Caco-2 (cell line): Measurements from ENCODE around the gene TSBP1. TPM values are rescaled to one million over a fixed set of nuclear protein-coding genes. Genes with fewer than 3 reads are reported as not detected.

Experiments used
- BruUV-seq: library from RNA; stranded (reverse); fragments of 400-500 nt; replicated peaks from 2 replicates; lab custom pipeline; 2021; lab: Mats Ljungman, UMichigan
- CTCF ChIA-PET: fragments of 300-600 bp; sonication (Branson Sonifier 250); formaldehyde crosslinking; loops from one replicate; lab custom pipeline; 2022; ENCODE audit warnings: antibody characterized with exemption; lab: Charles Lee
- POLR2A ChIA-PET: fragments of 300-600 bp; sonication (Branson Sonifier 250); formaldehyde crosslinking; loops from one replicate; lab custom pipeline; 2022; ENCODE audit warnings: antibody characterized with exemption; lab: Charles Lee
- DNase-seq, 2 experiments: peaks; one replicate each; pipeline versions ENCODE4 v3.0.0 to v3.0.0-alpha.2; 2020 to 2022
- H3K27me3 ChIP-seq: replicated peaks from 2 replicates; pipeline ENCODE4 v1.6.0; 2011; ENCODE audit warnings: low read length; ENCODE audit not compliant: control insufficient read depth, insufficient read depth
- H3K36me3 ChIP-seq: 2 replicates; pipeline ENCODE4 v1.5.1; 2011; ENCODE audit warnings: low read length; ENCODE audit not compliant: control insufficient read depth, insufficient read depth
- H3K4me1 ChIP-seq: fragments of 250-450 bp; sonication (Bioruptor Pico); 2 replicates; pipeline ENCODE4 v1.5.1; 2020; ENCODE audit warnings: mild to moderate bottlenecking
- H3K4me3 ChIP-seq: 2 replicates; pipeline ENCODE4 v1.5.1; 2011; ENCODE audit warnings: low read depth, mild to moderate bottlenecking, control low read depth, low read length
- H3K9me3 ChIP-seq: fragments of 250-450 bp; sonication (Bioruptor Pico); 2 replicates; pipeline ENCODE4 v1.5.1; 2020; ENCODE audit warnings: mild to moderate bottlenecking, moderate library complexity
- H3K27ac Mint-ChIP-seq: one replicate; pipeline ENCODE4 v1.8.0; 2022; ENCODE audit warnings: mixed read lengths; ENCODE audit not compliant: unreplicated experiment
- H3K27me3 Mint-ChIP-seq: one replicate; pipeline ENCODE4 v1.8.0; 2022; ENCODE audit warnings: mixed read lengths; ENCODE audit not compliant: insufficient read depth, unreplicated experiment
- H3K36me3 Mint-ChIP-seq: one replicate; pipeline ENCODE4 v1.8.0; 2022; ENCODE audit warnings: mild to moderate bottlenecking, mixed read lengths; ENCODE audit not compliant: insufficient read depth, unreplicated experiment
- H3K4me1 Mint-ChIP-seq: one replicate; pipeline ENCODE4 v1.8.0; 2022; ENCODE audit warnings: low read depth, mixed read lengths; ENCODE audit not compliant: unreplicated experiment
- H3K4me3 Mint-ChIP-seq: one replicate; pipeline ENCODE4 v1.8.0; 2022; ENCODE audit warnings: mild to moderate bottlenecking, moderate library complexity, mixed read lengths; ENCODE audit not compliant: unreplicated experiment
- H3K9me3 Mint-ChIP-seq: one replicate; pipeline ENCODE4 v1.8.0; 2022; ENCODE audit warnings: mixed read lengths; ENCODE audit not compliant: unreplicated experiment
- CTCF ChIP-seq, 2 experiments: fragments of 200-600 bp in 1 of 2; IDR thresholded peaks; 1 replicate in 1 of 2; 2 replicates in 1 of 2; pipeline versions ENCODE4 v1.5.1 to v1.8.0; 2011 to 2022; ENCODE audit warnings: antibody characterized with exemption in 1 of 2, control low read depth in 1 of 2, inconsistent platforms in 1 of 2, low read depth in 1 of 2, low read length in 1 of 2, mild to moderate bottlenecking in 1 of 2, moderate library complexity in 1 of 2; ENCODE audit not compliant: insufficient read depth in 1 of 2, severe bottlenecking in 1 of 2, unreplicated experiment in 1 of 2
- intact Hi-C: fragments of 100-400 bp; cut with micrococcal nuclease; formaldehyde crosslinking; loops from one replicate; pipeline ENCODE4 v1.10.0; 2022; ENCODE audit not compliant: unreplicated experiment
- total RNA-seq: library from RNA; stranded (reverse); gene quantifications from 2 replicates; pipeline ENCODE4 v1.2.3, GENCODE V29; 2022

Gene TSBP1
- total RNA-seq, 1 experiment from 2014 or later: not detected

- Histone ChIP-seq H3K27me3 (no peaks in the 10 kb centered on the region), H3K36me3 (no peaks in the 10 kb centered on the region), H3K4me1 (no peaks in the 10 kb centered on the region), H3K4me3 (no peak overlapping the region), H3K9me3 (no peaks in the 10 kb centered on the region)
- ChIA-PET POLR2A (no interaction called here), CTCF (no interaction called here)
- no peaks in the 10 kb centered on the region for H3K27me3 Mint-ChIP-seq
- no peak for DNase-seq
- no peaks in the 10 kb centered on the region for H3K9me3 Mint-ChIP-seq
- H3K4me1 Mint-ChIP-seq: peaks cover 7% of the 10 kb centered on the region
- intact Hi-C loops: no loop called here
- BruUV-seq: no TSS peak
- no peak overlapping the region for H3K4me3 Mint-ChIP-seq
- H3K36me3 Mint-ChIP-seq: no peaks in the 10 kb centered on the region
- no peak for TF ChIP-seq CTCF (IDR thresholded peaks at IDR 0.05; ENCODE audit: insufficient read depth in 1 of 2, low read depth in 1 of 2, low read length in 1 of 2, severe bottlenecking in 1 of 2, unreplicated experiment in 1 of 2)
- H3K27ac Mint-ChIP-seq: no peak overlapping the region
These were observed 24.3 kb upstream of the TSBP1 start for GRCh38 chr6:32396028-32396427.

DNA sequence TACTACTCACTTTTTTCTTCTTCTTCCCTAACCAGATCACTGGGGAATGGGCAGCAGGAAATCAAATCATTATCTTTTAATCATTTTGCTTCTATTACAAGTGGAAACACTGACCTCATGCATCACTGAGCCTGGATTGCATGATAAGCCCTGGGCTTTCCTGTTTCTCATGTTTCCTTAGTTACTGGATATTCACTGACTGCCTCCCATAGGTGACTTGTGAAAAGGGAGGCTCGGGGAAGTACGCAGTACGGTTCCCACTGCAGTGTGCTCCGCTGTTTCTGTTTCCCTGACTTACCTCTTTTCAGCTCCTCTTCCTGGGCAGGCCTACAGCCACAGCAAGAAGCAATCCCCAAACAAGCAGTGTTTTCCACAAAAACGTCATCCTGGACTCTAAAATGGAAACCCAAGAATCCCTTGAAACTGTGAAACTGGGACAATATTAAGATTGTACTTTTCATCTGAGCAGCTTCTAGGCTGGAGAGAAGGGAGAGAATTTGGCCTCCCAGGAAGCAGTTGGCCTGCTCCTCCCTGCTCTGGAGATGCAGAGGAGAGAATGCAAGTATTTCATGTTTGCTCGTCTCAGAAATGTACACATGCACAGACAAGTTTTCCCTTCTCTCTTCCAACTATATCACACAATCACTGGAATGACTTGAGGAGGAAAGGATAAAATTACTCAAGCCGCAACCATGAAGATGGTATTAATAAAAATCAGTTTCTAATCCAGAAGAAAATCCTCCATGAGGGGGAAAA, 22.1 kb upstream of the TSBP1 start:
- H3K27ac Mint-ChIP-seq: no peak overlapping the region
- BruUV-seq: no TSS peak
- no peaks in the 10 kb centered on the region for H3K4me1 ChIP-seq
- H3K4me3 Mint-ChIP-seq: no peak overlapping the region
- peak in 1 of 2 experiments; percentile 22 for DNase-seq
- H3K27me3 ChIP-seq: no peaks in the 10 kb centered on the region
- no peaks in the 10 kb centered on the region for H3K9me3 Mint-ChIP-seq
- POLR2A ChIA-PET: no interaction called here
- peaks cover 7% of the 10 kb centered on the region for H3K4me1 Mint-ChIP-seq
- H3K36me3 Mint-ChIP-seq: no peaks in the 10 kb centered on the region
- H3K9me3 ChIP-seq: no peaks in the 10 kb centered on the region
- no peak overlapping the region for H3K4me3 ChIP-seq
- intact Hi-C loops: loop anchor here (5.0 kb wide), 1 partner anchor 147 kb away; no protein-coding TSS in a partner anchor
- CTCF ChIA-PET: no interaction called here
- no peaks in the 10 kb centered on the region for H3K27me3 Mint-ChIP-seq
- no peaks in the 10 kb centered on the region for H3K36me3 ChIP-seq
- no peak for TF ChIP-seq CTCF (IDR thresholded peaks at IDR 0.05; ENCODE audit: insufficient read depth in 1 of 2, low read depth in 1 of 2, low read length in 1 of 2, severe bottlenecking in 1 of 2, unreplicated experiment in 1 of 2)

GRCh38 chr6:32391505-32391904, 19.8 kb upstream of the TSBP1 start:
- H3K27ac Mint-ChIP-seq: no peak overlapping the region
- TF ChIP-seq CTCF (IDR thresholded peaks at IDR 0.05; ENCODE audit: insufficient read depth in 1 of 2, low read depth in 1 of 2, low read length in 1 of 2, severe bottlenecking in 1 of 2, unreplicated experiment in 1 of 2): no peak
- intact Hi-C loops: loop anchor here (5.0 kb wide), 1 partner anchor 144 kb away; no protein-coding TSS in a partner anchor
- Histone ChIP-seq H3K9me3 (no peaks in the 10 kb centered on the region), H3K4me3 (no peak overlapping the region), H3K4me1 (peaks cover 7% of the 10 kb centered on the region), H3K36me3 (no peaks in the 10 kb centered on the region), H3K27me3 (no peaks in the 10 kb centered on the region)
- H3K4me1 Mint-ChIP-seq: peaks cover 18% of the 10 kb centered on the region
- POLR2A ChIA-PET: no interaction called here
- no peak overlapping the region for H3K4me3 Mint-ChIP-seq
- no TSS peak for BruUV-seq
- H3K27me3 Mint-ChIP-seq: no peaks in the 10 kb centered on the region
- DNase-seq: no peak
- H3K36me3 Mint-ChIP-seq: no peaks in the 10 kb centered on the region
- CTCF ChIA-PET: no interaction called here
- no peaks in the 10 kb centered on the region for H3K9me3 Mint-ChIP-seq
